Heart right ventricle (tissue), 16 donors: ENCODE results near the gene NUMBL. TPM values are rescaled to one million over a fixed set of nuclear protein-coding genes. Genes with fewer than 3 reads are reported as not detected.

Experiments
- ATAC-seq, 8 donors: fragments of 200-7000 bp; cut with Tn5 transposase; one replicate each; pipeline ENCODE4 v1.9.1; 2020; ENCODE audit warnings: mild to moderate bottlenecking in 8 of 8, moderate library complexity in 8 of 8, moderate number of reproducible peaks in 1 of 8
- DNase-seq, 2 donors: peaks; one replicate each; pipeline ENCODE4 v3.0.0-alpha.2; 2020
- H3K27ac ChIP-seq, 10 donors: fragments of 200-600 bp; sonication (generic) in 2 of 10; one replicate each; pipeline versions ENCODE4 v1.5.0 to v1.8.0; 2020 to 2022; ENCODE audit warnings: mild to moderate bottlenecking in 3 of 10
- H3K27me3 ChIP-seq, 7 donors: fragments of 200-600 bp; one replicate each; pipeline ENCODE4 v1.8.0; 2021 to 2022; ENCODE audit warnings: mild to moderate bottlenecking in 2 of 7
- H3K36me3 ChIP-seq, 9 donors: fragments of 200-600 bp; sonication (generic) in 1 of 9; one replicate each; pipeline versions ENCODE4 v1.5.0 to v1.8.0; 2020 to 2022; ENCODE audit warnings: mild to moderate bottlenecking in 2 of 9
- H3K4me1 ChIP-seq, 9 donors: fragments of 200-600 bp; sonication (generic) in 1 of 9; one replicate each; pipeline versions ENCODE4 v1.5.0 to v1.8.0; 2020 to 2022; ENCODE audit warnings: mild to moderate bottlenecking in 4 of 9
- H3K4me3 ChIP-seq, 10 donors: fragments of 200-600 bp; sonication (generic) in 2 of 10; one replicate each; pipeline versions ENCODE4 v1.5.0 to v1.8.0; 2020 to 2022; ENCODE audit warnings: mild to moderate bottlenecking in 7 of 10, moderate library complexity in 2 of 10
- H3K9me3 ChIP-seq, 11 donors: fragments of 200-600 bp in 10 of 11; sonication (generic) in 2 of 11; one replicate each; pipeline versions ENCODE4 v1.5.0 to v1.8.0; 2013 to 2022; ENCODE audit warnings: mild to moderate bottlenecking in 2 of 11, control low read depth in 1 of 11, moderate library complexity in 1 of 11
- WGBS, 2 donors: extraction: QIAGEN DNeasy Blood & Tissue Kit; methylation state at CpG; one replicate each; pipeline ENCODE4 v1.1.7; 2013; ENCODE audit warnings: inconsistent platforms in 1 of 2; 5-methylcytosine and 5-hydroxymethylcytosine counted together
- intact Hi-C, 10 donors: fragments of 100-400 bp; cut with DNase I; formaldehyde crosslinking; loops; one replicate each; pipeline versions ENCODE4 v1.11.1 to v1.14.2; 2022
- polyA plus RNA-seq, 2 donors: library from polyadenylated mRNA; stranded (reverse); fragments of 200-250 nt; gene quantifications; one replicate each; pipeline ENCODE4 v1.2.3, GENCODE V29; 2013
- total RNA-seq, 10 donors: library from RNA; stranded (reverse); fragmentation: NEBNext Ultra II Directional in 3 of 10; extraction: Animal tissue kit (Norgen Biotek cat#: 25700) in 3 of 10; gene quantifications; one replicate each; pipeline versions ENCODE4 v1.2.1 to v1.2.4, GENCODE V29; 2021 to 2023
- TF ChIP-seq, protein P1 (sequence below), 9 donors: fragments of 200-600 bp; sonication (generic) in 2 of 9; IDR thresholded peaks; one replicate each; pipeline versions ENCODE4 v1.5.0 to v1.8.0; 2021 to 2022; ENCODE audit warnings: antibody characterized with exemption in 9 of 9, mild to moderate bottlenecking in 5 of 9, moderate library complexity in 1 of 9
- donor health status: Arrhythmogenic right ventricular cardiomyopathy.
- donor health status: ischemic (EF 13 %, LVEDD 7.1; RV severe dilation, severe dysfunction).
- donor health status: healthy with polysubstance abuse.
- donor health status: DM: no; HTN: yes; CAD: no.
- donor health status: DM: no; HTN: no; CAD: no.
- donor health status: ischemic (EF 25% LVEDD 6.9; RV normal size, moderate dysfunction).
- donor health status: ischemic (EF 25% LVEDD 5.7; RV mildly dilated, moderate dysfunction).
- donor health status: healthy.
- donor health status: DM: yes; HTN: yes; CAD: no.
- donor health status: Ischemic cardiomyopathy.
- donor health status: ischemic (EF 35%, LVEDD 5.7; RV mildly dilated, moderate dysfunction).
- donor health status: nonischemic (EF 11% LVEDD 7.7; RV severe dilation, severe dysfunction).
- donor health status: DM: yes; HTN: yes; CAD: no.
- donor health status: PGD.
- donor health status: ischemic (EF 29% LVEDD 5.4; RV normal size, mild dysfunction).
- donor health status: nonischemic (EF 23%, LVEDD 6.1; RV moderate dilation, normal function).

Gene NUMBL
- total and polyA plus RNA-seq, 12 donors, result 7.1 to 15.3 (median 10.7) TPM

DNA sequence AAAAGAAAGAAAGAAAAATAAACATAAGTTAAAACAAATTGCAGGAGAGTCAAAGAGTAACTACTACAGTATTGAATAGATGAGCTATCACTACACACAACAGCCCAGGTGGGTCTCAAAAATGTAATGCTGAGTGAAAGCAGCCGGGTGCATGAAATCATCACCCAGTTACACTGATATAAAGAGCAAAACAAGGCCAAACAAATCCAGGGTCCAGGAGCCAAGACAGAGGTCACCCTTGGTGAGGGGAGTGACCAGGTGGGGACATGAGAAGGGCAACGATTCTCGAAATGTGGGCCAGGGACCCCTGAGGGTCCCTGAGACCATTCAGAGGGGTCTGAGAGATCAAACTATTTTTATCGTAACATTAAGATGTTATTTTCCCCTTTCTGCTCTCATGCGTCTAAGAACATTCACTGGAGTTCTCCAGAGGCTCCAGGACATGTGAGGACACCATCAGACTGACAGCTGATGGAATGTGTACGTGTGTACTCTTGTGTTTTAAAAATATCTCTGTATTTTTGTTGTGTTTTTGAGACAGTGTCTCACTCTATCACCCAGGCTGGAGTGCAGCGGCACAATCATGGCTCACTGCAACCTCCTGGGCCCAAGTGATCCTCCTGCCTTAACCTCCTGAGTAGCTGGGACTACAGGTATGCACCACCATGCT lies 15.6 kb upstream of the NUMBL start:
- DNase-seq (no peak), ATAC-seq (peak; percentile 42 to 85 (median 63))
- Histone ChIP-seq H3K36me3 (peaks cover 0 to 97% (median 62%) of the 10 kb centered on the region in 9 donors), H3K9me3 (no peaks in the 10 kb centered on the region), H3K4me3 (no peak overlapping the region), H3K4me1 (peaks cover 0 to 41% (median 22%) of the 10 kb centered on the region in 9 donors), H3K27me3 (no peaks in the 10 kb centered on the region), H3K27ac (peak overlapping the region; percentile 53 to 86 (median 73))
- intact Hi-C loops, result no loop called here
- TF ChIP-seq, protein P1, sequence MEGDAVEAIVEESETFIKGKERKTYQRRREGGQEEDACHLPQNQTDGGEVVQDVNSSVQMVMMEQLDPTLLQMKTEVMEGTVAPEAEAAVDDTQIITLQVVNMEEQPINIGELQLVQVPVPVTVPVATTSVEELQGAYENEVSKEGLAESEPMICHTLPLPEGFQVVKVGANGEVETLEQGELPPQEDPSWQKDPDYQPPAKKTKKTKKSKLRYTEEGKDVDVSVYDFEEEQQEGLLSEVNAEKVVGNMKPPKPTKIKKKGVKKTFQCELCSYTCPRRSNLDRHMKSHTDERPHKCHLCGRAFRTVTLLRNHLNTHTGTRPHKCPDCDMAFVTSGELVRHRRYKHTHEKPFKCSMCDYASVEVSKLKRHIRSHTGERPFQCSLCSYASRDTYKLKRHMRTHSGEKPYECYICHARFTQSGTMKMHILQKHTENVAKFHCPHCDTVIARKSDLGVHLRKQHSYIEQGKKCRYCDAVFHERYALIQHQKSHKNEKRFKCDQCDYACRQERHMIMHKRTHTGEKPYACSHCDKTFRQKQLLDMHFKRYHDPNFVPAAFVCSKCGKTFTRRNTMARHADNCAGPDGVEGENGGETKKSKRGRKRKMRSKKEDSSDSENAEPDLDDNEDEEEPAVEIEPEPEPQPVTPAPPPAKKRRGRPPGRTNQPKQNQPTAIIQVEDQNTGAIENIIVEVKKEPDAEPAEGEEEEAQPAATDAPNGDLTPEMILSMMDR (IDR thresholded peaks at IDR 0.05), result no peak
- WGBS, 2 donors, result 41 to 53% methylated on average over 7 of the region's 7 CpGs

DNA sequence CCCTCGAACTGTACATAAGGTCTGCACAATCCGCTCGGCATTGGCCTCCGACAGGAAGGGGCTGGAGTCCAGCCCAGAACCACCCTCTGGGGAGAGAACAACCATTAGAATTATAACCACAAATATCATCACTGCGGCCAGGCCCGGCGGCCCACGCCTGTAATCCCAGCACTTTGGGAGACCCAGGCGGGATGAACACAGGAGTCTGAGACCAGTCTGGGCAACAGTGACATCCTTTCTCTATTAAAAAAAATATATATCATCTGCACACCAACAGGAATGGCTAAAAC lies 14.9 kb upstream of the NUMBL start:
- Histone ChIP-seq H3K4me1 (peaks cover 0 to 41% (median 22%) of the 10 kb centered on the region in 9 donors), H3K36me3 (peaks cover 0 to 97% (median 61%) of the 10 kb centered on the region in 9 donors), H3K27me3 (no peaks in the 10 kb centered on the region), H3K4me3 (no peak overlapping the region), H3K9me3 (no peaks in the 10 kb centered on the region), H3K27ac (peak overlapping the region; percentile 53 to 86 (median 73))
- WGBS, 2 donors, result 65 to 69% methylated on average over 9 of the region's 9 CpGs
- intact Hi-C loops, result no loop called here
- TF ChIP-seq, protein P1 (IDR thresholded peaks at IDR 0.05), result no peak
- DNase-seq, result peak; percentile 61 to 64
- peak; percentile 9 to 71 (median 44) for ATAC-seq

DNA sequence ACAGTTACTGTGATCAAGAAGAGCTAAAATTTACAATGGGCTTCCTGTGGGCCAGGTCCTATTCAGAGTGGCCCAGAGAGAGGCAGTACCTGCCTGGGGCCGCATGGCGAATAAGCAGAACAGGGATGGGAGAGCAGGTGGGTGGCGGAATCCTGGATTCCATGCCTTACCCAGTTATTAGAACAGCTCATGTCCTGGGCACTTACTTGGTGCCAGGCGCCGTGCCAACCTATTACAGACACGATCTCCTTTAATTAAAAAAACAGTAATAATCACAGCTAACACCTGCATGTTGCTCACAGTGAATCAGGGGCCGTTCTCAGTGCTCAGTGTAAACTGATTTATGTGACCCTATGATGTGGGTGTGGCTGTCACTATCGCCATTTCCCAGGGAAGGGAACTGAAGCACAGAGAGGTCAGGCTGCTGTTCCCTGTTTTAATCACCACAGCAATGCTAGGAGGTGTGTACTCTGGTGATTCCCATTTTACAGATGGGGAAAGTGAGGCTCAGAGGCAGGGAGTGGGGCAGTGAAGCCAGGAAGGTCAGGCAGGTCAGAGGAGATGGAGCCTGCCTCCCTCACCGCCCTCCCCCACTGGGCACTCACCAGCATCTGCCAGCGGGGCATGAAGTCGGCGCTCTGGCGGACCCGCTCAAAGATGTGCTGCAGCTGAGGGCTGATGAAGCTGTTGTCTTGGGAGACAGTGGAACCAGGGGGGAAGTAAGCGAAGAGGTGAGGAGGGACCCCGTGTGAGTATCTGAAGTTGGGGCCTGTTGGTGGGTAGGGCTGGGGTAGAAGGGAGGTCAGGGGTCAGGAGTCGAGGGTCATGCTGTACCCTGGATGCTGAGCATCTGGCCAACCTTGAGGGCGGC lies 14.3 kb upstream of the NUMBL start:
- ATAC-seq (peak in 2 of 8 donors; percentile 6 to 28), DNase-seq (no peak)
- TF ChIP-seq, protein P1 (IDR thresholded peaks at IDR 0.05), result no peak
- peak overlapping the region in 8 of 10 donors; percentile 56 to 86 (median 78) for H3K27ac ChIP-seq
- intact Hi-C loops, result no loop called here
- H3K27me3 ChIP-seq, result no peaks in the 10 kb centered on the region
- H3K4me1 ChIP-seq, result peaks cover 0 to 41% (median 22%) of the 10 kb centered on the region in 9 donors
- H3K4me3 ChIP-seq, result no peak overlapping the region
- H3K9me3 ChIP-seq, result no peaks in the 10 kb centered on the region
- WGBS, 2 donors, result 88 to 90% methylated on average over 18 of the region's 18 CpGs
- H3K36me3 ChIP-seq, result peaks cover 0 to 99% (median 56%) of the 10 kb centered on the region in 9 donors

DNA sequence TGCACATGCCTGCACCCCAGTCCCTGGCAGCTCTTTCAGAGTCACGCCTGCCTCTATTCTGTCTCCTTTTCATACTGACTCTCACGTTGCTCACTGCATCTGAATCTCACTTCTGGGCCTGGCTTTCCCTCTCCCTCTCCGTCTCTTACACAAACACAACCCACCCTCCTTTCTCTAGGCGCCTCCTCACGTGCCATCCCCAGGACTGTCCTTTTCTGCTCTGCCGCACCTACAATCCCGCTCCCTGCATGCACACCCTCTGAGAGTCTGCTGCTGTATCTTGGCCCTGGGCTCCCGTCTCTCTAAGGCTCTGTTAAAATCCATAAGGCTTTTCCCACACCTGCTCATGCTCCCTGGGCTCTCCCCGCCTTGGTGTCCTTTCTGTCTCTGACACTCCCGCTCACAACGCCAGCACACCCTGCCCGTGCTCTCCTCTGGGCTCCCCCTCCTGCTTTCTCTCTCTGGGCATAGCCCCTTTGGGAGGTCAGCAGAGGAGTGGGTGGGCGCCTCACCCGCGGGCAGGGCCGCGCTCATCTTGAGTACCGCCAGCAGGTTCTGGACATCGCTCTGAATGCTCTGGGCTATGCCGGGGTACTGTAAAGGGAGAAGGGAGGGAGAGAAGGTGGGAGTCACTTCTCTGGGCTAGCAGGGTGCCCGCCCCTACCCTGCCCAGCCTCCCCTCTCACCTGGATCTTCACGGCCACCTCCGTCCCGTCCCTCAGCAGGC lies 12.7 kb upstream of the NUMBL start:
- Histone ChIP-seq H3K27ac (peak overlapping the region in 3 of 10 donors; percentile 39 to 61 (median 51)), H3K27me3 (no peaks in the 10 kb centered on the region)
- intact Hi-C loops, result no loop called here

More for the DNA sequence above, 12.7 kb upstream of the NUMBL start:
- H3K4me3 ChIP-seq, result no peak overlapping the region
- WGBS, 2 donors, result 91 to 93% methylated on average over 24 of the region's 24 CpGs
- DNase-seq (no peak), ATAC-seq (peak in 1 of 8 donors; percentile 22)
- no peaks in the 10 kb centered on the region for H3K9me3 ChIP-seq
- H3K36me3 ChIP-seq, result peaks cover 0 to 91% (median 43%) of the 10 kb centered on the region in 9 donors
- H3K4me1 ChIP-seq, result peaks cover 0 to 41% (median 22%) of the 10 kb centered on the region in 9 donors
- TF ChIP-seq, protein P1 (IDR thresholded peaks at IDR 0.05), result no peak
